GM12865 (cell line): Measurements from ENCODE around the gene ZC3H14.
A peak's percentile ranks its signal among the peaks of the same experiment; 100 is the strongest.

Experiments
- DNase-seq: peaks from one replicate; pipeline ENCODE4 v3.0.0; 2010; ENCODE audit warnings: low read depth
- H3K4me3 ChIP-seq: 2 replicates; pipeline ENCODE4 v1.5.1; 2011; ENCODE audit warnings: mild to moderate bottlenecking, low read depth, low read length, control low read depth
- TF ChIP-seq, protein P1 (sequence below): IDR thresholded peaks from 2 replicates; pipeline ENCODE4 v1.5.1; 2011; ENCODE audit warnings: low read length, control low read depth, low read depth, inconsistent platforms; ENCODE audit not compliant: insufficient read depth; ENCODE audit errors: missing control alignments

Gene ZC3H14

DNA sequence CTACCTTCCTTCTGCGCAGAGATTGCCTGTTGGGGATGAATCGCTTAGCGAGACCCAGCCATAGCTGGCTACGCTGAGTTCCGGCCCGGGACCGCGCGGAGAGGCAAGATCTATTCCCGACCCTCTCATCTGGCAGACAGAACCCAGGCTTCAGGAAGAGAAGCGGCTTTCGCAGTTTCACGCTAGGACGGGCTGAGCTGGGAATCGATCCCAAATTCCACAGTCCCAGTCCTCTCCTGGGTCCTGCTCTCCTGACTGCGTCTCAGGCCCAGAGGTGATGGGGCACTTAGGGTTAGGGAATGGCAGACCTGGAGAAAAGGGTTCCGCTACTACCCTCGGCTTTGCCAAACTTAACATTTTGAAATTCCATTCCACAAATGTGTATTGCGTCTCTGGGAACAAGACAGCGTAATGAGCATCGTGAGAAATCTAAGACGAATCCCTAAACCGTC, 10.8 kb upstream of the ZC3H14 start:
- TF ChIP-seq, protein P1, sequence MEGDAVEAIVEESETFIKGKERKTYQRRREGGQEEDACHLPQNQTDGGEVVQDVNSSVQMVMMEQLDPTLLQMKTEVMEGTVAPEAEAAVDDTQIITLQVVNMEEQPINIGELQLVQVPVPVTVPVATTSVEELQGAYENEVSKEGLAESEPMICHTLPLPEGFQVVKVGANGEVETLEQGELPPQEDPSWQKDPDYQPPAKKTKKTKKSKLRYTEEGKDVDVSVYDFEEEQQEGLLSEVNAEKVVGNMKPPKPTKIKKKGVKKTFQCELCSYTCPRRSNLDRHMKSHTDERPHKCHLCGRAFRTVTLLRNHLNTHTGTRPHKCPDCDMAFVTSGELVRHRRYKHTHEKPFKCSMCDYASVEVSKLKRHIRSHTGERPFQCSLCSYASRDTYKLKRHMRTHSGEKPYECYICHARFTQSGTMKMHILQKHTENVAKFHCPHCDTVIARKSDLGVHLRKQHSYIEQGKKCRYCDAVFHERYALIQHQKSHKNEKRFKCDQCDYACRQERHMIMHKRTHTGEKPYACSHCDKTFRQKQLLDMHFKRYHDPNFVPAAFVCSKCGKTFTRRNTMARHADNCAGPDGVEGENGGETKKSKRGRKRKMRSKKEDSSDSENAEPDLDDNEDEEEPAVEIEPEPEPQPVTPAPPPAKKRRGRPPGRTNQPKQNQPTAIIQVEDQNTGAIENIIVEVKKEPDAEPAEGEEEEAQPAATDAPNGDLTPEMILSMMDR = no peak
- no peak for DNase-seq
- no peak overlapping the region for H3K4me3 ChIP-seq

DNA sequence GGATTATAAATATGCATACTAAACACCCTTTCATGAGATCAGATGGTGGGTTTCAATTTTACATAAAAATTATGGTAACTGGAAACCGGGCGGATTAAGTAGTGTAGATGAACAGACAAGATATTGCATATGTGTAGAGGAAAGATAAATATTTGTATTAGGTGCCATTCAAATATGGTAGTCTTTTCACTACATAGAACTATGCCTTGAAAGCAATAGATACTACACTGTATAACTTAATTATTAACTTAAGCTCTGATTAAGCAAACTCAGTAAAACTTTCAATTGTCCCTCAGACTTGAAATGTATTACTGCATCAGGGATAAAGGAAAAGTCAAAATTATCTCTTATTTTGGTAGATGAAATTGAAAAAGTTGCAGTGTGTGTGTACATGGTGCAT, 10.0 kb upstream of the ZC3H14 start:
- no peak overlapping the region for H3K4me3 ChIP-seq
- no peak for DNase-seq
- TF ChIP-seq, protein P1 = no peak

DNA sequence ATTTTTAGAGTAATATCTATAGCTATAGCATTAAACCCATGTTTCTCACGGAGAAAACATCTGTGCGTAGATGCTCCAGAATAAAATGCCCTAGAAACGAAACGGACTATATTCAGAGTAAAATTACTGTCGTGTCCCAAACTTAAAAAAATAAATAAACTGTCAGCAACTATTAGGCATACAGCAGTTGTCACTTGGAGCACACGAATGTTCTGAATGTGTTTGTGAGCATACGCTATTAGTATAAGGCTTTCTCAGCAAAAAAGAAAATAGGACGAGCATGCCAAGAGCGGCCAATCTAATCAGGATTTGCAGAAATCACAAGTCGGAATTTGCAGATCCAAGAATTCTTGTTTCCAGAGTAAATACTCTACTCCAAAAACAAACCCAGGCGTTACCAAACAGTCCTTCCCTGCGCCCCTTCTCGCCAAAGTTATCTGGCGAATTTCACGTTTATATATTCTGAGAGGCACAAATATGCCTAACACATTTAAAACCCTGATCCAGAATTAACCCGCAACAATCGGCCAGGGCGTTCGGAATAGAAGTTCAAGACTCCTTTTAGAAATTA, 8.9 kb upstream of the ZC3H14 start:
- peak overlapping the region; percentile 52 for H3K4me3 ChIP-seq
- TF ChIP-seq, protein P1 = no peak
- no peak for DNase-seq

DNA sequence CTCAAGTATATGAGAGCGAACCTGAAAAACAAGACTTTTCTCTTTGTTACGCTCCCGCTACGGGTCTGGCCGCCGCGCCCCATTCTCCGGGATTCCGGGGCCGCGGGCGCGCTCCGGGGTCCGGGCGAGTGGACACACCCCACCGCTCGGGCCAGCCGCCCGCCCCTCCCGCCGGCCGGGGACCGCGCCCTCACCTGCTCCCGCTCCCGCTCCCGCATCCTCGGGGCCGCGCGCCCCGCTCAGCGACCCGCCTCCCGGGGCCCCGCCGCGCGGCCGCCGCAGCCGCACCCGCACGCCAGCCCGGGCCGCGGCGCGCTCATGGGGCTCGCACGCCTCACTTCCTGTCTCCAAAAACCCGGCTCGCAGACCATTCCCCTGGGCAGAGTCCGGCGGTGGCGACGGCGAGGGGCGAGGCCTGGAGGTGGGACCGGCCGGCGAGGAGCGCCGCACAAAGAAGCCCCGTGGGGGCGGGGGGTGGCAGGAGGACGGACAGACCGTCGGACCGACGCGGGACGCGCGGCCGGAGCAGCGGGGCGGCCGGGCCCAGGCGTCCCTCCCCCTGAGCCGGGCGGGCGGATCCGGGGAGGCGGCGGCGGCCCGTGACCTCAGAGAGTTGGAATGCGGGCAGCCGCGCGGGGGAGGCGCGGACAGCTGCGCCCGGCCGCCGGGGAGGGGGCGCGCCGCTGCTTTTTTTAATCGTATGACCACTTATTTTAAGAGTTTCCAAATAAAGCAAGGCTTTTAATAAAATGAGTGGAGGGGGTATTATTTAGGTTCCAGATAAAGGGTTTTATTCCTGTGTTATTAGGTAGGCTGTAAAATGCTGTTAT, 8.2 kb upstream of the ZC3H14 start, which contains the start of gene PTPN21:
Gene PTPN21 (minus strand): TSS at position 551 of the 830 bp plus-strand sequence. CDS start 4,590 bp downstream, outside the sequence.
- peak within 1 kb of the TSS; percentile 53 for H3K4me3 ChIP-seq
- TF ChIP-seq, protein P1 = no peak
- no peak for DNase-seq

DNA sequence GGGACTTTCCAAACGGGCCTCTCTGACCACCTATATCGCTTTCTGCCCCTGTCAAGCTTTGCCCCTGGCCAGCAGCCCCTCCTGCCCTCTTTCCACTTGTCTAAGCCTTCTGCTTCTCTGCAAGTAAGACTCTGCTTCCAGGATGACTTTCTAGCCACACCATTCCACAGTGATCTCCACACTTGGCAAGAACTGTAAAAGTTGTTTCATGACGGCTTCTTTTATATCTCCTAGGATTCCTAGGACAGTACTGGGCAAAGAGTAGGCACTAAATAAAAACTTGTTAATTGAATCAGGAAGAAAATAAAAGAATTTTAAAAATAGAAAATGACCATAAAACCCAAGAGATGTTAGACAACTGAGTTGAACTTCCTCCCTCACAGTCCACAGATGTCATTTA, 6.3 kb upstream of the ZC3H14 start:
- TF ChIP-seq, protein P1 = no peak
- H3K4me3 ChIP-seq = no peak overlapping the region
- no peak for DNase-seq

DNA sequence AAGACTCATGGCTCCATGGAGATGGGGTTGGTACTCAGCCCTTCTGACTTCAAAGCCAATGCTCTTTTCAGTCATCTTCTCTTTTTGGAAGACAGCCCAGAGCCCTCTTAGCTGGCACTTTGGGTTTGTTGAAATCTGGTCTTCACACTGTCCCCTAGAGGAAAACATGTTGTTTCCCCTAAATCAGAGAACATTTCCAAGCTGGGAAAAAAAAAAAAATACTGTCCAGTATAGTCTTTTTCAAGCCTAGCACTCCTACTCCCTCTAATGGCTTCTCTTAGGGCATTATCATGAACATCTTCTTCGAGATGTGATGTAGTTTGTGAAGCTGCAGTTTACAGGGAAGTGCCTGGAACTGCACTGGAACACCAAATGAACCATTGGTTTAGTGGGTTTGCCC, 3.0 kb upstream of the ZC3H14 start:
- TF ChIP-seq, protein P1 = no peak
- H3K4me3 ChIP-seq = no peak overlapping the region
- no peak for DNase-seq

DNA sequence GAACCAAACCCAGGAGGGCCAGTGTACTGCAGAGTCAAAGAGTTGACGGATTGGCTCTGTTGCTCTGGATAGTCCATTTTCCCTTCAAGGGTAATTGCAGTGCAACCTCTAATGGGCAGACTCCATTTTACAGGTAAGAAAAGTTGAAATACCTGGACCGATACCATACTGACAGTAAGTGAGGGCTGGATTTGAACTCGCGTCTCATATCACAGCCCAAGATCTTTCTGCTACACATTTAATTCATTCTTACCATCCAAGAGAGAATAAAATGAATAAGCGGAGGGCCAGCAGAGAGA, 356 bp upstream of the ZC3H14 start:
- TF ChIP-seq, protein P1 = no peak
- no peak for DNase-seq
- peak overlapping the region; percentile 95 for H3K4me3 ChIP-seq
